Tibial artery (tissue), 4 donors: ENCODE results near the gene ZNF330.
"Not testable (repeated sequence)": the region's sequence is repeated elsewhere in the genome, so short reads cannot be mapped to it uniquely, and the experiment has no call there.

Source experiments
- DNase-seq, 2 donors: peaks; one replicate each; pipeline ENCODE4 v3.0.0-alpha.2; 2019
- H3K27ac ChIP-seq, 2 donors: fragments of 200-600 bp; sonication (generic) in 1 of 2; 1 replicate in 1 of 2; 2 replicates in 1 of 2; pipeline ENCODE4 v1.5.1; 2018 to 2019; ENCODE audit warnings: mild to moderate bottlenecking in 1 of 2
- H3K27me3 ChIP-seq, 2 donors: fragments of 200-600 bp; sonication (generic) in 1 of 2; one replicate each; pipeline versions ENCODE4 v1.5.1 to v1.6.0; 2016 to 2019
- H3K36me3 ChIP-seq, 3 donors: fragments of 200-600 bp; sonication (generic) in 2 of 3; one replicate each; pipeline ENCODE4 v1.5.1; 2016 to 2019; ENCODE audit warnings: mild to moderate bottlenecking in 2 of 3
- H3K4me1 ChIP-seq, 4 donors: fragments of 200-600 bp; sonication (generic) in 2 of 4; 1 replicate in 3 of 4; 2 replicates in 1 of 4; pipeline ENCODE4 v1.5.1; 2016 to 2019
- H3K4me3 ChIP-seq, 2 donors: fragments of 200-600 bp; sonication (generic) in 1 of 2; 1 replicate in 1 of 2; 2 replicates in 1 of 2; pipeline ENCODE4 v1.5.1; 2018 to 2019; ENCODE audit warnings: mild to moderate bottlenecking in 2 of 2
- H3K9me3 ChIP-seq, 3 donors: fragments of 200-600 bp; sonication (generic) in 1 of 3; one replicate each; pipeline ENCODE4 v1.5.1; 2016 to 2019
- CTCF ChIP-seq, 2 experiments: fragments of 200-600 bp in 1 of 2; fragments of 450-650 bp in 1 of 2; IDR thresholded peaks; one replicate each; pipeline ENCODE4 v1.5.1; 2017 to 2019; ENCODE audit warnings: antibody characterized with exemption in 2 of 2, mild to moderate bottlenecking in 1 of 2, moderate library complexity in 1 of 2
- intact Hi-C: fragments of 100-400 bp; cut with DNase I; formaldehyde crosslinking; loops from one replicate; pipeline ENCODE4 v1.15.0; 2023; ENCODE audit warnings: low total_unique reads

ZNF330 gene

GRCh38 chr4:141220691-141221659, at the start of gene ZNF330:
Gene ZNF330 (plus strand): TSS chr4:141220895. CDS start chr4:141222372, 1,477 bp downstream.
- intact Hi-C loops: no loop called here
- peak; percentile 86 to 95 for DNase-seq
- H3K4me3 ChIP-seq: peak within 1 kb of the TSS; percentile 96
- peaks cover 0 to 28% (median 5%) of the 10 kb centered on the region in 4 donors for H3K4me1 ChIP-seq
- H3K27me3 ChIP-seq: no peaks in the 10 kb centered on the region
- no peak for TF ChIP-seq CTCF (IDR thresholded peaks at IDR 0.05)
- peaks cover 3 to 15% (median 5%) of the 10 kb centered on the region in 3 donors for H3K36me3 ChIP-seq
- H3K9me3 ChIP-seq: no peaks in the 10 kb centered on the region
- H3K27ac ChIP-seq: peak within 1 kb of the TSS; percentile 99 to 100

GRCh38 chr4:141174457-141174856, 46.2 kb upstream of the ZNF330 start:
- no peak for TF ChIP-seq CTCF (IDR thresholded peaks at IDR 0.05)
- Histone ChIP-seq H3K9me3 (no peaks in the 10 kb centered on the region), H3K27ac (no peak overlapping the region), H3K36me3 (no peaks in the 10 kb centered on the region), H3K27me3 (no peaks in the 10 kb centered on the region), H3K4me3 (no peak overlapping the region), H3K4me1 (no peaks in the 10 kb centered on the region)
- DNase-seq: no peak
- intact Hi-C loops: no loop called here

- Histone ChIP-seq H3K27me3 (no peaks in the 10 kb centered on the region), H3K4me3 (no peak overlapping the region), H3K27ac (no peak overlapping the region), H3K9me3 (no peaks in the 10 kb centered on the region), H3K4me1 (no peaks in the 10 kb centered on the region), H3K36me3 (no peaks in the 10 kb centered on the region)
- intact Hi-C loops: no loop called here
- DNase-seq: no peak
- no peak for TF ChIP-seq CTCF (IDR thresholded peaks at IDR 0.05)
Observed at GRCh38 chr4:141177171-141177570, 43.5 kb upstream of the ZNF330 start.

- Histone ChIP-seq H3K4me1 (no peaks in the 10 kb centered on the region), H3K9me3 (no peaks in the 10 kb centered on the region), H3K36me3 (no peaks in the 10 kb centered on the region), H3K4me3 (no peak overlapping the region), H3K27me3 (no peaks in the 10 kb centered on the region), H3K27ac (no peak overlapping the region)
- no peak for TF ChIP-seq CTCF (IDR thresholded peaks at IDR 0.05)
- intact Hi-C loops: no loop called here
- DNase-seq: no peak
Observed at GRCh38 chr4:141179474-141180373, 41.0 kb upstream of the ZNF330 start.

- H3K36me3 ChIP-seq: no peaks in the 10 kb centered on the region
- intact Hi-C loops: no loop called here
- no peaks in the 10 kb centered on the region for H3K4me1 ChIP-seq
- H3K27me3 ChIP-seq: no peaks in the 10 kb centered on the region
- no peak overlapping the region for H3K27ac ChIP-seq
- H3K9me3 ChIP-seq: no peaks in the 10 kb centered on the region
- DNase-seq: no peak
- TF ChIP-seq CTCF (IDR thresholded peaks at IDR 0.05): no peak
- no peak overlapping the region for H3K4me3 ChIP-seq
Observed at GRCh38 chr4:141180991-141181761, 39.5 kb upstream of the ZNF330 start.

- intact Hi-C loops, H3K9me3 ChIP-seq, DNase-seq, H3K4me1 ChIP-seq, H3K4me3 ChIP-seq, H3K36me3 ChIP-seq, H3K27me3 ChIP-seq, H3K27ac ChIP-seq: not testable (repeated sequence)
Observed at GRCh38 chr4:141183491-141183890, 37.2 kb upstream of the ZNF330 start.
